ENCODE results near the gene SPANXN4. TPM values are rescaled to one million over a fixed set of nuclear protein-coding genes. Genes with fewer than 3 reads are reported as not detected.

SPANXN4 gene, protein sequence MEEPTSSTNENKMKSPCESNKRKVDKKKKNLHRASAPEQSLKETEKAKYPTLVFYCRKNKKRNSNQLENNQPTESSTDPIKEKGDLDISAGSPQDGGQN
- total RNA-seq (2014; rRNA removed; shearing (Covaris generic)) (not detected in 2 replicates), total RNA-seq (2022) (not detected in 2 replicates), Bru-seq, nascent RNA (not detected), BruChase-seq, experiment 1, labeled RNA remaining after a 6-hour chase (not detected), BruChase-seq, experiment 2, labeled RNA remaining after a 2-hour chase (not detected)
- long read RNA-seq = 0 reads

DNA sequence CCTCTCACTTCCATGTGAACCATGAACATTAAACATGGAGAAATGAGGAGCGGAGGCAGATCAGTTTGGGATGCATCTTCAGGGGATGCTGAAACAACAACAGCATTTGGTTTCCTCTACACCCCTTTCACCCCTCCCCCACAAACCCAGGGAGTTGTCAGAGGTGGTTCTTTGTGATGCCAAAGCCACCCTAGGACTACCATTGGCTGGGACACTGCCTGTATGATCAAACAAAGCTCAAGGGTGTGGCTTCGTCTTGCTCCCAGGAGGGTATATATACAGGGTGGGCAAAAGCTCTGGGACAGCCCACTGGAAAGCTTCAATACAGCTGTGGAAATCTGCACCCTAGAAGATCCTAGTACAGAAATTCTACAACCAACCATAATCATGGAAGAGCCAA, at the start of gene SPANXN4:
TSS of gene SPANXN4 (plus strand) at position 301 of the 400 bp plus-strand sequence. CDS start at position 388, 87 bp downstream.
- Histone ChIP-seq H3K4me1 (ENCODE audit: insufficient read depth, low read length, poor library complexity, severe bottlenecking) (no peaks in the 10 kb centered on the region), H3K9me2 (ENCODE audit: insufficient read depth, low read length) (no peaks in the 10 kb centered on the region), H3K27ac (ENCODE audit: low read depth, low read length, poor library complexity, severe bottlenecking) (no peak within 1 kb of the TSS), H3K4me3 (ENCODE audit: low read depth, low read length, poor library complexity, severe bottlenecking) (no peak within 1 kb of the TSS), H2AFZ (ENCODE audit: low read length) (no peak within 1 kb of the TSS), H4K20me1 (ENCODE audit: insufficient read depth, low read length) (no peaks in the 10 kb centered on the region), H3K79me2 (ENCODE audit: insufficient read depth, low read depth, low read length) (no peaks in the 10 kb centered on the region), H3K4me2 (ENCODE audit: low read length) (no peak within 1 kb of the TSS), H3K36me3 (ENCODE audit: insufficient read depth, low read length) (no peaks in the 10 kb centered on the region), H3K9me3 (ENCODE audit: low read length) (no peaks in the 10 kb centered on the region)
- ChIA-PET CTCF (ENCODE audit: unreplicated experiment) (no interaction called here), POLR2A (no interaction called here)
- TF ChIP-seq EZH2phosphoT487 (IDR thresholded peaks at IDR 0.05; ENCODE audit: borderline replicate concordance, low read depth, low read length) = no peak
- TF ChIP-seq, protein P1, sequence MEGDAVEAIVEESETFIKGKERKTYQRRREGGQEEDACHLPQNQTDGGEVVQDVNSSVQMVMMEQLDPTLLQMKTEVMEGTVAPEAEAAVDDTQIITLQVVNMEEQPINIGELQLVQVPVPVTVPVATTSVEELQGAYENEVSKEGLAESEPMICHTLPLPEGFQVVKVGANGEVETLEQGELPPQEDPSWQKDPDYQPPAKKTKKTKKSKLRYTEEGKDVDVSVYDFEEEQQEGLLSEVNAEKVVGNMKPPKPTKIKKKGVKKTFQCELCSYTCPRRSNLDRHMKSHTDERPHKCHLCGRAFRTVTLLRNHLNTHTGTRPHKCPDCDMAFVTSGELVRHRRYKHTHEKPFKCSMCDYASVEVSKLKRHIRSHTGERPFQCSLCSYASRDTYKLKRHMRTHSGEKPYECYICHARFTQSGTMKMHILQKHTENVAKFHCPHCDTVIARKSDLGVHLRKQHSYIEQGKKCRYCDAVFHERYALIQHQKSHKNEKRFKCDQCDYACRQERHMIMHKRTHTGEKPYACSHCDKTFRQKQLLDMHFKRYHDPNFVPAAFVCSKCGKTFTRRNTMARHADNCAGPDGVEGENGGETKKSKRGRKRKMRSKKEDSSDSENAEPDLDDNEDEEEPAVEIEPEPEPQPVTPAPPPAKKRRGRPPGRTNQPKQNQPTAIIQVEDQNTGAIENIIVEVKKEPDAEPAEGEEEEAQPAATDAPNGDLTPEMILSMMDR (conservative IDR thresholded peaks at IDR 0.05; ENCODE audit: low read length) = no peak
- intact Hi-C loops (cut with micrococcal nuclease; ENCODE audit: unreplicated experiment) = no loop called here
- DNase-seq (ENCODE audit: low spot score) = no peak
- BruUV-seq (replicated peaks) = no TSS peak

DNA sequence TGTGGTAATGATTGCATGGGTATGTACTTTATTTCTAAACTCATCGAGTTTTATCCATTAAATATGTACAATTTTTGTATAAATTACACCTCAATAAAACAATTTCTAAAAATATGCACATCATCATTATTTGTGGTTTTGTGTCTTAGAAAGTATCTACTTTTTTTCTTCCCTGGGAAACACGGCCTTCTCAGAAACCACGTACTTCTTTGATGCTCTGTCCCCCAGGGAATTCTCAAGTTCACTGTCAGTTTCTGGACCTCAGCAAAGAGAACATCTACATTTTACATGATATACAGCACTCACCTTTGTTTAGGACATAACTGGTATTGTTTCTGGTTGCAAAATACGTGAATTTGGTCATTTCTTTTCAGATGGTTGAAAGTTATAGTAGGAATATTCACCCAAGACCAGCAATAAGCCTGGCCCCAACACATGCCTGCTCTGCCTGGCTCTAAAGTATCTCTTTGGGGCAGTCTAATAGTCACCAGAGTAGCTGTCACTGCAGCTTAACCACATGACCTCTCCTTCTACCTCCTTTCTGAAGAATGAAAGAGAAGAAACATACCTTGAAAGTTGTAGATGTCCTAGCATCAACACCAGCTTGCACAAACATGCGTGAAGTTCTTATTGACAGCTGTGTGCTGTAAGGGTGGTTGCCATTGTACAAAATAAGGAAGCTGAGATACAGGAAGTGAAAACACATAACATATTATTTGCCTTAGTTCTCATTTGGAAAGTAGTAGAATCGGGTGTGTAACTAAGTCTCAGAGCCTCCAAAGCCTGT, 48.4 kb upstream of the SPANXN4 start:
- H3K36me3 ChIP-seq (ENCODE audit: insufficient read depth, low read length) = no peaks in the 10 kb centered on the region
- TF ChIP-seq, protein P1 (conservative IDR thresholded peaks at IDR 0.05; ENCODE audit: low read length) = no peak
- TF ChIP-seq EZH2phosphoT487 (IDR thresholded peaks at IDR 0.05; ENCODE audit: borderline replicate concordance, low read depth, low read length) = no peak
- ChIA-PET CTCF (ENCODE audit: unreplicated experiment) (no interaction called here), POLR2A (no interaction called here)
- no peaks in the 10 kb centered on the region for H3K4me1 ChIP-seq (ENCODE audit: insufficient read depth, low read length, poor library complexity, severe bottlenecking)
- H3K79me2 ChIP-seq (ENCODE audit: insufficient read depth, low read depth, low read length) = no peaks in the 10 kb centered on the region
- H3K4me3 ChIP-seq (ENCODE audit: low read depth, low read length, poor library complexity, severe bottlenecking) = no peak overlapping the region
- no TSS peak for BruUV-seq (replicated peaks)
- intact Hi-C loops (cut with micrococcal nuclease; ENCODE audit: unreplicated experiment) = no loop called here
- H3K4me2 ChIP-seq (ENCODE audit: low read length) = no peak overlapping the region
- no peak for DNase-seq (ENCODE audit: low spot score)
- H4K20me1 ChIP-seq (ENCODE audit: insufficient read depth, low read length) = no peaks in the 10 kb centered on the region
- no peaks in the 10 kb centered on the region for H3K9me3 ChIP-seq (ENCODE audit: low read length)
- H3K27ac ChIP-seq (ENCODE audit: low read depth, low read length, poor library complexity, severe bottlenecking) = no peak overlapping the region
- no peak overlapping the region for H2AFZ ChIP-seq (ENCODE audit: low read length)
- H3K9me2 ChIP-seq (ENCODE audit: insufficient read depth, low read length) = no peaks in the 10 kb centered on the region
